ENCODE results near the gene BCL2L13. TPM values are rescaled to one million over a fixed set of nuclear protein-coding genes. Genes with fewer than 3 reads are reported as not detected.

BCL2L13 gene
- total RNA-seq, 1 donor from 2014 or later: 33.9 TPM

GRCh38 chr22:17612057-17612456 is 26.5 kb upstream of the BCL2L13 start:
- H3K27ac Mint-ChIP-seq: no peak overlapping the region
- no peaks in the 10 kb centered on the region for H3K9me3 Mint-ChIP-seq
- peaks cover 23% of the 10 kb centered on the region for H3K36me3 Mint-ChIP-seq
- no peak for DNase-seq (ENCODE audit: low spot score in 2 of 2, unreplicated experiment in 2 of 2)
- no peak for TF ChIP-seq CTCF (IDR thresholded peaks at IDR 0.05; ENCODE audit: unreplicated experiment)
- no peaks in the 10 kb centered on the region for H3K27me3 Mint-ChIP-seq (ENCODE audit: low read depth)
- H3K4me3 Mint-ChIP-seq: no peak overlapping the region
- no peaks in the 10 kb centered on the region for H3K4me1 Mint-ChIP-seq

GRCh38 chr22:17613280-17613679 is 25.3 kb upstream of the BCL2L13 start:
- H3K36me3 Mint-ChIP-seq: peaks cover 29% of the 10 kb centered on the region

GRCh38 chr22:17627961-17628405 is 10.6 kb upstream of the BCL2L13 start:
- no peak for DNase-seq (ENCODE audit: low spot score in 2 of 2, unreplicated experiment in 2 of 2)
- Mint-ChIP-seq H3K4me3 (peak overlapping the region; percentile 88), H3K4me1 (peaks cover 10% of the 10 kb centered on the region), H3K27ac (peak overlapping the region; percentile 99), H3K27me3 (ENCODE audit: low read depth) (no peaks in the 10 kb centered on the region), H3K36me3 (no peaks in the 10 kb centered on the region), H3K9me3 (no peaks in the 10 kb centered on the region)
- no peak for TF ChIP-seq CTCF (IDR thresholded peaks at IDR 0.05; ENCODE audit: unreplicated experiment)

More at GRCh38 chr22:17613280-17613679, 25.3 kb upstream of the BCL2L13 start:
- Mint-ChIP-seq H3K27ac (no peak overlapping the region), H3K4me1 (no peaks in the 10 kb centered on the region), H3K9me3 (no peaks in the 10 kb centered on the region), H3K4me3 (no peak overlapping the region), H3K27me3 (ENCODE audit: low read depth) (no peaks in the 10 kb centered on the region)
- TF ChIP-seq CTCF (IDR thresholded peaks at IDR 0.05; ENCODE audit: unreplicated experiment): no peak
- no peak for DNase-seq (ENCODE audit: low spot score in 2 of 2, unreplicated experiment in 2 of 2)

- H3K27ac Mint-ChIP-seq: peak within 1 kb of the TSS; percentile 99
- TF ChIP-seq CTCF (IDR thresholded peaks at IDR 0.05; ENCODE audit: unreplicated experiment): no peak
- no peaks in the 10 kb centered on the region for H3K9me3 Mint-ChIP-seq
Observed at GRCh38 chr22:17628406-17629172, 10.0 kb upstream of the BCL2L13 start, which contains the start of gene ATP6V1E1. Gene ATP6V1E1, minus strand, starts transcription at chr22:17628749. Its CDS starts 114 bp downstream, at chr22:17628635.

GRCh38 chr22:17629173-17629489 is 9.4 kb upstream of the BCL2L13 start:
- Mint-ChIP-seq H3K36me3 (no peaks in the 10 kb centered on the region), H3K4me3 (peak overlapping the region; percentile 88), H3K27me3 (ENCODE audit: low read depth) (no peaks in the 10 kb centered on the region), H3K9me3 (no peaks in the 10 kb centered on the region), H3K4me1 (peaks cover 22% of the 10 kb centered on the region), H3K27ac (peak overlapping the region; percentile 99)
- DNase-seq (ENCODE audit: low spot score in 2 of 2, unreplicated experiment in 2 of 2): no peak
- TF ChIP-seq CTCF (IDR thresholded peaks at IDR 0.05; ENCODE audit: unreplicated experiment): no peak

More at GRCh38 chr22:17628406-17629172, 10.0 kb upstream of the BCL2L13 start, which contains the start of gene ATP6V1E1:
- Mint-ChIP-seq H3K36me3 (no peaks in the 10 kb centered on the region), H3K4me3 (peak within 1 kb of the TSS; percentile 88), H3K27me3 (ENCODE audit: low read depth) (no peaks in the 10 kb centered on the region), H3K4me1 (peaks cover 16% of the 10 kb centered on the region)
- DNase-seq (ENCODE audit: low spot score in 2 of 2, unreplicated experiment in 2 of 2): peak; percentile 80 to 93

All from mesothelial cell of epicardium (in vitro differentiated cells).